K562 (cell line): ENCODE data around the gene FAM117A. TPM values are rescaled to one million over a fixed set of nuclear protein-coding genes. Genes with fewer than 3 reads are reported as not detected.

Experiments used
- ELF1 ChIP-seq: fragments of 200-800 bp; sonication (Bioruptor generic); IDR thresholded peaks from 2 replicates; pipeline ENCODE4 v1.6.1; 2016; ENCODE audit warnings: missing genetic modification characterization, missing compliant biosample characterization
- ERF ChIP-seq: fragments of 450-650 bp; formaldehyde crosslinking; IDR thresholded peaks from 2 replicates; pipeline ENCODE4 v1.4.0; 2020; ENCODE audit warnings: mild to moderate bottlenecking, mixed read lengths
- HNRNPH1 ChIP-seq: fragments of 200-400 bp; formaldehyde crosslinking; optimal IDR thresholded peaks from 2 replicates; pipeline ENCODE3; 2017; ENCODE audit warnings: low read depth, mild to moderate bottlenecking, low read length, moderate library complexity
- ID3 ChIP-seq, 2 experiments: fragments of 250-450 bp in 1 of 2; fragments of 450-650 bp in 1 of 2; sonication (Bioruptor Pico) in 1 of 2; IDR thresholded peaks; 2 replicates each; pipeline versions ENCODE4 v1.6.1 to v1.8.0; 2016 to 2021; ENCODE audit warnings: mild to moderate bottlenecking in 2 of 2, moderate library complexity in 2 of 2, missing compliant biosample characterization in 1 of 2, missing genetic modification characterization in 1 of 2
- KDM4B ChIP-seq, 2 experiments: fragments of 450-650 bp in 1 of 2; sonication (generic) in 1 of 2; IDR thresholded peaks; 2 replicates each; pipeline ENCODE4 v1.6.1; 2016 to 2017; ENCODE audit warnings: borderline replicate concordance in 2 of 2, antibody characterized with exemption in 1 of 2, low read depth in 1 of 2, mild to moderate bottlenecking in 1 of 2
- NFIX ChIP-seq: fragments of 250-450 bp; sonication (Bioruptor Pico); IDR thresholded peaks from 2 replicates; pipeline ENCODE4 v1.4.0; 2020; ENCODE audit warnings: low read depth, mild to moderate bottlenecking, moderate library complexity
- NKRF ChIP-seq: fragments of 450-650 bp; IDR thresholded peaks from 2 replicates; pipeline ENCODE4 v1.6.1; 2016; ENCODE audit warnings: borderline replicate concordance
- NR2C2 ChIP-seq, 2 experiments: fragments of 200-800 bp in 1 of 2; sonication (Bioruptor generic) in 1 of 2; sonication (generic) in 1 of 2; formaldehyde crosslinking in 1 of 2; IDR thresholded peaks; 2 replicates each; pipeline versions ENCODE4 v1.6.1 to v1.8.0; 2016 to 2022; ENCODE audit warnings: mild to moderate bottlenecking in 1 of 2, missing compliant biosample characterization in 1 of 2, missing genetic modification characterization in 1 of 2, missing genetic modification reagents in 1 of 2
- NR3C1 ChIP-seq: sonication (generic); formaldehyde crosslinking; IDR thresholded peaks from 2 replicates; pipeline ENCODE4 v1.8.1; 2022; ENCODE audit warnings: missing genetic modification reagents
- NR4A1 ChIP-seq, 2 experiments: fragments of 250-450 bp in 1 of 2; fragments of 450-650 bp in 1 of 2; sonication (Bioruptor Pico) in 1 of 2; IDR thresholded peaks; 2 replicates each; pipeline versions ENCODE4 v1.4.0 to v1.6.1; 2016 to 2020; ENCODE audit warnings: mild to moderate bottlenecking in 2 of 2, missing compliant biosample characterization in 1 of 2, missing genetic modification characterization in 1 of 2, moderate library complexity in 1 of 2
- RB1 ChIP-seq: fragments of 450-650 bp; IDR thresholded peaks from 2 replicates; pipeline ENCODE4 v1.6.1; 2017; ENCODE audit warnings: low read depth, mild to moderate bottlenecking
- RBM22 ChIP-seq: fragments of 200-400 bp; formaldehyde crosslinking; IDR thresholded peaks from 2 replicates; pipeline ENCODE4 v1.6.1; 2018; ENCODE audit warnings: low read length, low read depth; ENCODE audit not compliant: poor library complexity, severe bottlenecking
- RFX7 ChIP-seq: fragments of 250-450 bp; sonication (Bioruptor Pico); IDR thresholded peaks from 2 replicates; pipeline ENCODE4 v1.5.1; 2021; ENCODE audit warnings: mild to moderate bottlenecking
- SMAD2 ChIP-seq: fragments of 150-350 bp; IDR thresholded peaks from 2 replicates; pipeline ENCODE4 v1.6.1; 2014; ENCODE audit warnings: low read depth, mild to moderate bottlenecking, low read length
- TBL1XR1 ChIP-seq, 2 experiments: IDR thresholded peaks; 2 replicates each; pipeline ENCODE4 v1.6.1; 2012; ENCODE audit warnings: improper control_type of control experiment in 2 of 2, low read length in 2 of 2, mild to moderate bottlenecking in 1 of 2
- TEAD4 ChIP-seq, 2 experiments: sonication (generic) in 1 of 2; formaldehyde crosslinking in 1 of 2; IDR thresholded peaks; 2 replicates each; pipeline versions ENCODE4 v1.6.1 to v1.8.0; 2012 to 2022; ENCODE audit warnings: borderline replicate concordance in 1 of 2, inconsistent platforms in 1 of 2, low read length in 1 of 2, mild to moderate bottlenecking in 1 of 2, missing genetic modification reagents in 1 of 2
- TFE3 ChIP-seq: fragments of 450-650 bp; formaldehyde crosslinking; IDR thresholded peaks from 2 replicates; pipeline ENCODE4 v1.4.0; 2020; ENCODE audit warnings: mild to moderate bottlenecking, mixed read lengths
- ZC3H11A ChIP-seq: IDR thresholded peaks from 2 replicates; pipeline ENCODE4 v1.6.1; 2012; ENCODE audit warnings: low read depth, low read length, improper control_type of control experiment
- ZFP30 ChIP-seq: fragments of 250-450 bp; sonication (Bioruptor Pico); IDR thresholded peaks from 2 replicates; pipeline ENCODE4 v1.8.0; 2022; ENCODE audit warnings: moderate library complexity, mild to moderate bottlenecking, inconsistent platforms, borderline replicate concordance
- ZNF146 ChIP-seq: IDR thresholded peaks from one replicate; pipeline ENCODE4 v1.6.1; 2018; ENCODE audit warnings: missing compliant biosample characterization; ENCODE audit not compliant: unreplicated experiment
- polyA plus RNA-seq, 8 experiments: library from polyadenylated mRNA; depleted of rRNA in 4 of 8; stranded (reverse) in 5 of 8; unstranded in 3 of 8; fragments of >200 nt; fragmentation: Nextera tagmentation in 2 of 8; fragmentation: Illumina TruSeq in 1 of 8; extraction: Ambion mirVana in 2 of 8; extraction: Trizol in 1 of 8; gene quantifications; 2 replicates each; pipeline versions ENCODE4 v1.2.1 to v1.2.3, GENCODE V29; 2011 to 2014; ENCODE audit warnings: inconsistent platforms in 1 of 8, missing spikeins in 1 of 8
- total RNA-seq, 7 experiments: library from RNA; depleted of rRNA in 6 of 7; stranded (reverse); fragments of >200 nt in 6 of 7; fragmentation: Illumina TruSeq in 2 of 7; extraction: Trizol in 2 of 7; gene quantifications; 2 replicates each; pipeline versions ENCODE4 v1.2.1 to v1.2.3, GENCODE V29; 2011 to 2021; ENCODE audit warnings: low replicate concordance in 1 of 7
- TF ChIP-seq, protein P1 (sequence below): fragments of 250-450 bp; sonication (Bioruptor Pico); IDR thresholded peaks from 2 replicates; pipeline ENCODE4 v1.8.0; 2022; ENCODE audit warnings: moderate library complexity, mild to moderate bottlenecking, inconsistent platforms

The FAM117A gene
- total and polyA plus RNA-seq, 9 of the 15 experiments (the other 6 are each of a cell fraction or from before 2014, with no cell fraction given) = 3.1 to 79.7 (median 36.6) TPM

DNA sequence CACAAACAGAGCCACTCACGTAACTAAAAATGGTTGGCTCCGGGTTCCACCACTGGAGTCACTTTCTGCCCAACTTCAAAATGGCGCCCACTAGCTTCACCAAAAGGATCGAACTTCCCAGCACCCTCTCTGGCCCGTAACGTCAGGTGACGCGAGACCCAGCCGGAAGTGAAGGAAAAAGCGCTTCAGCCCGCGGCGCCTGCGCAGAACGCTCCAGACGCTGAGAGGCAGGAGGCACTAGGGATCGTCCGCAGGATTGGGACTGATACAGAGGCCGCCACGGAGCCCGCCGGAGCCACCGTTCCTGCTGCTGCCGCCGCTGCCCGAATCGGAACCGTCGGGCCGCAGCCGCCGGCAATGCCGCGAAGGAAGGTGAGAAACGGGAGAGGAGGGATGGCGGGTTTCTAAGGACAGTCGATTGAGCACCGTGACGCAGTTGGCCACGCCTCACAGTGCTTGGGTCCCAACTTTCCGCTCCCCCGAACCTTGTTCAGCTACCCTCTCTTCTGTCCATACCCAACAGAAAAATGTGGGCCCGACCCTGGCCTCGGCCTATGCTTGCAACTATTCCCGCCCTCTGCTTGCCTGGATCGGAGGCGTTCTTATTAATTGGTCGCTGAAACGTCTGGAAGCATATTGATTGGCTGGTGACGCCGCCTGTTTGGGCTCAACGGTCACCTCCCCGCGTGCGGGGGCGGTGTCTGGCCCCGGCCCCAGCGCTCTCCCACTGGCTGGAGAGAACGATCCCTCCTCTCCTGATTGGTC is 24.7 kb upstream of the FAM117A start, which contains the start of gene KAT7 (continued):
- TF ChIP-seq TFE3 (CRISPR knock-in tag) (no peak; the same call in 1 of the 2 replicates), RBM22 (peak; percentile 88), RFX7 (CRISPR knock-in tag) (no peak), NR2C2 (CRISPR knock-in tag; IDR thresholded peaks at IDR 0.05) (peak; percentile 66; the same call in 1 of the 2 replicates), NR2C2 (tag; IDR thresholded peaks at IDR 0.05) (peak; percentile 92), TBL1XR1 (IDR thresholded peaks at IDR 0.05; ENCODE audit: low read length in 2 of 2) (no peak; a peak in 1 of 4 replicates), ERF (CRISPR knock-in tag) (peak; percentile 88; the same call in 1 of the 2 replicates), ELF1 (tag) (peak; percentile 96), NFIX (CRISPR knock-in tag) (no peak), ZC3H11A (no peak), ID3 (CRISPR knock-in tag; IDR thresholded peaks at IDR 0.05) (no peak), ID3 (tag; IDR thresholded peaks at IDR 0.05) (peak; percentile 44; the same call in 1 of the 2 replicates), RB1 (peak; percentile 70), TEAD4 (IDR thresholded peaks at IDR 0.05; ENCODE audit: low read length) (no peak; the same call in 1 of the 2 replicates), TEAD4 (CRISPR knock-in tag; IDR thresholded peaks at IDR 0.05; ENCODE audit: borderline replicate concordance) (no peak), ZNF146 (no peak), SMAD2 (no peak), HNRNPH1 (no peak), NR3C1 (CRISPR knock-in tag) (no peak), KDM4B (IDR thresholded peaks at IDR 0.05; ENCODE audit: borderline replicate concordance in 2 of 2, low read depth in 1 of 2) (0 out of 4 replicates have a peak, but pooled peaks of 1 of the 2 experiments have one; percentile 33), ZFP30 (CRISPR knock-in tag) (no peak), NR4A1 (CRISPR knock-in tag; IDR thresholded peaks at IDR 0.05) (peak; percentile 80; the same call in 1 of the 2 replicates), NR4A1 (tag; IDR thresholded peaks at IDR 0.05) (no peak), NKRF (peak; percentile 87)
- TF ChIP-seq, protein P1, sequence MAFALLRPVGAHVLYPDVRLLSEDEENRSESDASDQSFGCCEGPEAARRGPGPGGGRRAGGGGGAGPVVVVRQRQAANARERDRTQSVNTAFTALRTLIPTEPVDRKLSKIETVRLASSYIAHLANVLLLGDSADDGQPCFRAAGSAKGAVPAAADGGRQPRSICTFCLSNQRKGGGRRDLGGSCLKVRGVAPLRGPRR (CRISPR knock-in tag) = no peak
